VCaP (cell line): ENCODE measurements around the gene UBN2.

Source experiments
- H3K27ac ChIP-seq: fragments of 450-650 bp; 2 replicates; pipeline ENCODE4 v1.5.1; 2017
- TF ChIP-seq, protein P1 (sequence below): fragments of 450-650 bp; conservative IDR thresholded peaks from 2 replicates; pipeline ENCODE4 v1.5.1; 2017; ENCODE audit warnings: mild to moderate bottlenecking, moderate library complexity

Gene UBN2

DNA sequence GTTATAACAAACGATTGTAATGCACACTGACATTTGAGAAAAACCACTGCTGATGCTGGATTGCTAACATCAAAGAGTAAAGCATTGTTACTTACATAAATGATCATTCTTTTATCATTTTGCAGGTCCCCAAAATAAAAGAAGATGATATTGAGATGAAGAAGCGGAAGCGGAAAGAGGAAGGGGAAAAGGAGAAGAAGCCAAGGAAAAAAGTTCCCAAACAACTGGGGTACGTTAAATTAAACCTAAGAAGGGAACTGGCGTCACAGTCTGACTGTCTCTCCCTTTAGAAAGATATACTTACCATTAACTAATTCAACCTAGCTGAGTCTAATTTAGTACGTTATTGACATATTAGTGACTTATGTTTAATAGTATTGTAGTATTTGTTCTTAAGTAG, 28.1 kb downstream of the UBN2 start:
- H3K27ac ChIP-seq, result no peak overlapping the region
- TF ChIP-seq, protein P1, sequence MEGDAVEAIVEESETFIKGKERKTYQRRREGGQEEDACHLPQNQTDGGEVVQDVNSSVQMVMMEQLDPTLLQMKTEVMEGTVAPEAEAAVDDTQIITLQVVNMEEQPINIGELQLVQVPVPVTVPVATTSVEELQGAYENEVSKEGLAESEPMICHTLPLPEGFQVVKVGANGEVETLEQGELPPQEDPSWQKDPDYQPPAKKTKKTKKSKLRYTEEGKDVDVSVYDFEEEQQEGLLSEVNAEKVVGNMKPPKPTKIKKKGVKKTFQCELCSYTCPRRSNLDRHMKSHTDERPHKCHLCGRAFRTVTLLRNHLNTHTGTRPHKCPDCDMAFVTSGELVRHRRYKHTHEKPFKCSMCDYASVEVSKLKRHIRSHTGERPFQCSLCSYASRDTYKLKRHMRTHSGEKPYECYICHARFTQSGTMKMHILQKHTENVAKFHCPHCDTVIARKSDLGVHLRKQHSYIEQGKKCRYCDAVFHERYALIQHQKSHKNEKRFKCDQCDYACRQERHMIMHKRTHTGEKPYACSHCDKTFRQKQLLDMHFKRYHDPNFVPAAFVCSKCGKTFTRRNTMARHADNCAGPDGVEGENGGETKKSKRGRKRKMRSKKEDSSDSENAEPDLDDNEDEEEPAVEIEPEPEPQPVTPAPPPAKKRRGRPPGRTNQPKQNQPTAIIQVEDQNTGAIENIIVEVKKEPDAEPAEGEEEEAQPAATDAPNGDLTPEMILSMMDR, result no peak

DNA sequence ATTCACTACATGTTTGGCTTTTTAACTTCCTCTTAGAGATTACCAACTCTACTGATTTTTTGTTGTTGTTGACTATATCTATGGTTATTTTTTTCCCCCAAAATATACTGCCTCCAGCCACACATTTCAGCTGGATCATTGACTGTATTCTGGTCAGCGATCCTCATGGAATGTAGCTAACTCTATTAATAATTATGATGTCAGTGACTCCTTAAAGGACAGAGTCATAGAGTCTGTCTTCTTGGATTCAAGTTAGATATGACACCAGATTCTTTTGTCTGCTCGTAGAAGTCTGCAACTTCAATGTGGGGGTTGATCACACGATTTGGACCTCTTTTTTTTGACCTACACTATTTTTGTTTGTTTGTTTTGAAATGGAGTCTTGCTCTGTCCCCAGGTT, 33.2 kb downstream of the UBN2 start:
- H3K27ac ChIP-seq, result no peak overlapping the region
- TF ChIP-seq, protein P1, result no peak

DNA sequence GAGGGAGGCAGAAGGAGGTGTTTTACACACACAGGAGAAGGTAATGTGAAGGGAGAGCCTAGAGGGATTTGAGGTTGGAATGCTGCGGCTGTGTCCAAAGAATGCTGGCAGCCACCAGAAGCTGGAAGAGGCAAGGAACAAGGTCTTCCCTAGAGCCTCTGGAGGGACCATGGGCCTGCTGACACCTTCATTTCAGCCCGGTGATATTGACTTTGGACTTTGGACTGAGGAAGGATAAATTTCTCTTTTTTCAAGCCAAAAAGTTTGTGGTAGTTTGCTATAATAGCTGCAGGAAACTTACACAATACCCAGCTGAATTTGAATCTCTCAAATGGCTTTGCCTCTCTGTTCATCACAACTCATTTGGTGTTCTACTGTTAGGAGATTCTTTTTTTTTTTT, 34.6 kb downstream of the UBN2 start:
- TF ChIP-seq, protein P1, result no peak
- H3K27ac ChIP-seq, result no peak overlapping the region

- TF ChIP-seq, protein P1, result no peak
- H3K27ac ChIP-seq, result no peak overlapping the region
These were observed 40.9 kb downstream of the UBN2 start for GRCh38 chr7:139271718-139272628.

DNA sequence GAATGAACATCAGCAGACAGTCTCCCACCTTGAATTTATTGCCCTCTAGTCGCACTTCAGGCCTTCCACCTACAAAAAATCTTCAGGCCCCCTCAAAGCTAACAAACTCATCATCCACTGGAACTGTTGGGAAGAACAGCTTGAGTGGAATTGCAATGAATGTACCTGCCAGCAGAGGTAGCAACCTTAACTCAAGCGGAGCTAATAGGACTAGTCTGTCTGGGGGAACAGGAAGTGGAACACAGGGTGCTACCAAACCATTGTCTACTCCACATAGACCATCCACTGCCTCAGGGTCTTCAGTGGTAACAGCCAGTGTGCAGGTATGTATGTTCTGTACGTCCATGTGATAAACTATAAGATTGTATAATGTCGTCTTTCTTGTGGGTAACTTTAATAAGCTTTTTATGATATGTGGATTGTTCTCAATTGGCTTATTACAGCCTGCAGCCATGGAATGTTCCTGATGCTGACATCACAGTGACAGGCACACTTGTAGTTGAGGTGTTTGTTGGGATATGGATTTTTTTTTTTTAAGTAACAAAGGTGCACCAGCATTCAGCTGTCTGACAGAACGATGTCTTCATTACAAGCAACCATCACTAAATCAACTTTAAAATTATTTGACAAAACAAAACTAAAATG, 53.3 kb downstream of the UBN2 start:
- TF ChIP-seq, protein P1, result no peak; the same call in 1 of the 2 replicates
- no peak overlapping the region for H3K27ac ChIP-seq

GRCh38 chr7:139286144-139286543, 55.1 kb downstream of the UBN2 start:
- TF ChIP-seq, protein P1, result no peak
- no peak overlapping the region for H3K27ac ChIP-seq

DNA sequence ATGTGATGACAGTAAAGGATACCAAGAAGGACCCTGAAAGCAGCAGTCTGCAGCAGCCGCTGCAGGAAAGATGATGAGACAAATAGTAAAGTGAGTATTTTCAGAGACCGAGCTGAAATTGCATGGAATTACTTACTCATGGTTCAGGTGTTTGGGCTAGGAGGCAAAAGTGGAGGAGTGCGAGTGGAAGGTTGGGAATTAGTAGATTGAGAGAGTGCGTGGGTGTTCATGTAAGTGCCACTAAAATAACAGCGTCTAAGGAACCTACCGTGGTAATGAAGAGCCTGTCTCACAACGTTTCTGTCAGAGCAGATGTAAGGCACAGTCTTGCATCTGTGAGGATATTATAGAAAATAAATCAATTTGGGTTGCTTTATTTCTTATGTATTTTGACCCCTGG, 61.8 kb downstream of the UBN2 start:
- TF ChIP-seq, protein P1, result no peak
- H3K27ac ChIP-seq, result no peak overlapping the region
